MM.1S (cell line): ENCODE data around the gene CLEC18A.
"Not testable (repeated sequence)": the region's sequence is repeated elsewhere in the genome, so short reads cannot be mapped to it uniquely, and the experiment has no call there.

ENCODE experiments used
- DNase-seq: peaks from one replicate; pipeline ENCODE4 v3.0.0-alpha.2; 2015
- H2AFZ ChIP-seq: fragments of 300-600 bp; sonication (generic); 2 replicates; pipeline ENCODE4 v1.6.0; 2016; ENCODE audit warnings: antibody characterized with exemption, low read length
- H3F3A ChIP-seq: fragments of 300-600 bp; sonication (generic); 2 replicates; pipeline ENCODE4 v1.6.1; 2016; ENCODE audit warnings: mild to moderate bottlenecking, antibody characterized with exemption, low read length, moderate library complexity, mixed read lengths; ENCODE audit not compliant: insufficient read depth
- H3K27ac ChIP-seq: fragments of 300-600 bp; sonication (generic); 2 replicates; pipeline ENCODE4 v1.5.1; 2016; ENCODE audit warnings: mild to moderate bottlenecking, low read length
- H3K27me3 ChIP-seq: fragments of 300-600 bp; sonication (generic); replicated peaks from 2 replicates; pipeline ENCODE4 v1.6.0; 2016; ENCODE audit warnings: low read length; ENCODE audit not compliant: insufficient read depth
- H3K36me3 ChIP-seq: fragments of 300-600 bp; sonication (generic); replicated peaks from 2 replicates; pipeline ENCODE4 v1.6.1; 2016; ENCODE audit warnings: mild to moderate bottlenecking, low read length, mixed read lengths; ENCODE audit not compliant: insufficient read depth
- H3K4me1 ChIP-seq: fragments of 300-600 bp; sonication (generic); 2 replicates; pipeline ENCODE4 v1.6.1; 2016; ENCODE audit warnings: low read length, mixed read lengths
- H3K4me2 ChIP-seq: fragments of 300-600 bp; sonication (generic); 2 replicates; pipeline ENCODE4 v1.6.0; 2016; ENCODE audit warnings: low read depth, low read length
- H3K4me3 ChIP-seq: fragments of 300-600 bp; sonication (generic); 2 replicates; pipeline ENCODE4 v1.5.1; 2016; ENCODE audit warnings: low read length, mixed read lengths
- H3K79me2 ChIP-seq: fragments of 300-600 bp; sonication (generic); 2 replicates; pipeline ENCODE4 v1.6.1; 2016; ENCODE audit warnings: mixed run types, low read length, mixed read lengths
- H3K9ac ChIP-seq: fragments of 300-600 bp; sonication (generic); 2 replicates; pipeline ENCODE4 v1.6.1; 2016; ENCODE audit warnings: low read length, mixed read lengths
- H3K9me2 ChIP-seq: fragments of 300-600 bp; sonication (generic); replicated peaks from 2 replicates; pipeline ENCODE4 v1.6.1; 2016; ENCODE audit warnings: mild to moderate bottlenecking, low read length, mixed read lengths; ENCODE audit not compliant: insufficient read depth
- H3K9me3 ChIP-seq: fragments of 300-600 bp; sonication (generic); replicated peaks from 2 replicates; pipeline ENCODE4 v1.6.1; 2016; ENCODE audit warnings: mild to moderate bottlenecking, low read length, mixed read lengths; ENCODE audit not compliant: insufficient read depth
- H4K20me1 ChIP-seq: fragments of 300-600 bp; sonication (generic); 2 replicates; pipeline ENCODE4 v1.6.1; 2016; ENCODE audit warnings: mild to moderate bottlenecking, low read length, moderate library complexity, mixed read lengths; ENCODE audit not compliant: insufficient read depth

CLEC18A gene

DNA sequence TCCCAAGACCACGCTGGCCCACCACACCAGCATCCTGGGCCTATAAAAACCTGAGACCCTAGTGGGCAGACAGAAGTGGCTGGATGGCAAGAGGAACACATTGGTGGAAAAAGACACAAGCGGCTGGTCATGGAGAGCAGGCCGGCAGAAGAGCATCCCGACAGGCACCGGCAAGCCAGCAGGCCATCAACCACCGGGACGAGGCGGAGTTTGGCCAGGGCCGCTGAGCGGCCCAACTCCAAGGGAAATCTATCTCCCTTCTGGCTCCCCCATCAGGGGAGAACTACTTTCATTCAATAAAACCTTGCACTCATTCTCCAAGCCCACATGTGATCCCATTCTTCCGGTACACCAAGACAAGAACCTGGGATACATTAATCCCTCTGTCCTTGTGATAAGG, 61.8 kb downstream of the CLEC18A start:
- not testable (repeated sequence) for H3K36me3 ChIP-seq, DNase-seq, H3K79me2 ChIP-seq, H3F3A ChIP-seq, H4K20me1 ChIP-seq, H3K4me3 ChIP-seq, H2AFZ ChIP-seq, H3K9ac ChIP-seq, H3K9me2 ChIP-seq, H3K4me2 ChIP-seq, H3K4me1 ChIP-seq, H3K27me3 ChIP-seq, H3K27ac ChIP-seq, H3K9me3 ChIP-seq
